Regular cardiac myocyte (primary cell): ENCODE data around the gene MTRFR. TPM values are rescaled to one million over a fixed set of nuclear protein-coding genes. Genes with fewer than 3 reads are reported as not detected.

Source experiments
- total RNA-seq: library from RNA; depleted of rRNA; stranded (reverse); fragments of >200 nt; gene quantifications from 2 replicates; pipeline ENCODE4 v1.2.3, GENCODE V29; 2014

MTRFR gene
- total RNA-seq = 5.4 and 8.6 TPM in 2 replicates

GRCh38 chr12:123232807-123233504, at the start of gene MTRFR, which contains the start of gene MPHOSPH9:
TSS of gene MTRFR (plus strand) at chr12:123233436. CDS start at chr12:123253675, 20,239 bp downstream.
TSS of gene MPHOSPH9 (minus strand) at chr12:123233141. CDS start at chr12:123230364, 2,777 bp downstream.

Other genes with a start within 250 kb of the MTRFR start
- gene PITPNM2, start 82.3 kb upstream of the MTRFR start, total RNA-seq = 2.0 and 3.5 TPM in 2 replicates
- gene MPHOSPH9, start 295 bp upstream of the MTRFR start, total RNA-seq = 33.8 and 49.8 TPM in 2 replicates
- gene CDK2AP1, start 38.4 kb downstream of the MTRFR start, total RNA-seq = 123 and 174 TPM in 2 replicates
- gene SBNO1, start 131.4 kb downstream of the MTRFR start, total RNA-seq = 21.1 and 30.9 TPM in 2 replicates
- 37.2 and 71.3 TPM in 2 replicates for gene KMT5A, start 150.7 kb downstream of the MTRFR start, total RNA-seq
- gene RILPL2, start 203.2 kb downstream of the MTRFR start, total RNA-seq = 4.2 and 4.5 TPM in 2 replicates
- 12.1 and 17.8 TPM in 2 replicates for gene SNRNP35, start 224.7 kb downstream of the MTRFR start, total RNA-seq